Upper lobe of left lung (tissue), 4 donors: ENCODE results near the gene TMPRSS2.

Experiments
- CTCF ChIP-seq, 6 experiments: fragments of 450-650 bp in 4 of 6; fragments of 200-600 bp in 2 of 6; sonication (generic) in 2 of 6; IDR thresholded peaks; one replicate each; pipeline ENCODE4 v1.5.1; 2016 to 2019; ENCODE audit warnings: antibody characterized with exemption in 6 of 6
- POLR2A ChIP-seq, 4 donors: fragments of 450-650 bp; IDR thresholded peaks; one replicate each; pipeline ENCODE4 v1.5.1; 2016 to 2017; ENCODE audit warnings: antibody characterized with exemption in 4 of 4, mild to moderate bottlenecking in 2 of 4

- TF ChIP-seq CTCF (IDR thresholded peaks at IDR 0.05) = no peak
- TF ChIP-seq POLR2A (IDR thresholded peaks at IDR 0.05) = no peak
These were observed 30.2 kb downstream of the TMPRSS2 start for GRCh38 chr21:41477641-41478318.
